ENCODE results near the gene CASTOR1. TPM values are rescaled to one million over a fixed set of nuclear protein-coding genes. Genes with fewer than 3 reads are reported as not detected.

Gene CASTOR1
- total RNA-seq, 1 donor from 2014 or later: 17.2 TPM

DNA sequence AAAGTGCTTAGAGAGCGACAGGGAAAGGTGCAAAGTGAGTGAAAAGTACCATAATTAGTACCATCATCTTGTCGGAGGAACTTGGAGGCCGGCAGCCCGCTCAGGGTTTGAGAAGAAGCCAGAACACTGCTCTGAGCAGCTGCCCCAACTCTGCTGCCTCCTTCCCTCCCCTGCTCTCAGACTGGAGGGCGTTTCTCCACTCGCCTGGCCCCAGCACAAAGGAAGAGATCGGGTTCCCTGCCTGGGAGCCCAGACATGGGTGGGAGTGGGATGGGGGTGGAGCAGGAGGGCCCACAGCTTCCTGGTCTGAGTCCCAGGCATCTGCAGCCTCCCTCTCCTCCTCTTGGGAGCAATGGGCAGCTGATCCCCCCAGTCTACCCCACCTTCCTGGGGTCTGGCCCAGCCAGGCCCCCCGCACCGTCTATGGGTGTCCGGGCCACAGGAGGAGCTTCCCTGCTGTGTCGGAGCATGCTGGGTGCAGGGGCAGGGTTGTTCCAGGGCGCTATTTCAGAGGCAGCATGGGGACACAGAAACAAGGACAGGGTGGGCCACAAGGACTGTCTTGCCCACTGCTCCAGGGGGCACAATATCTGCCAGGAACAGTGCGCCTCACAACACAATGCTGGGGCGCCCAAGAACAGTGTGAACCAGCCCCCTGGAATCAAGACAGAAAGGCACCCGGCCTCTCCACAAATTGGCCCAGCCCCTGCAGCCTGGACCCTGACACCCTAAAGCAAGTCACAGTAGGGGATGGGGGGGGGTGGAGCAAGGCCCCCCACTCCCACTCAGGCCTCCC is 47.5 kb downstream of the CASTOR1 start:
- peaks cover 17% of the 10 kb centered on the region for H3K27me3 Mint-ChIP-seq (ENCODE audit: unreplicated experiment)
- DNase-seq (ENCODE audit: low spot score): no peak
- no peaks in the 10 kb centered on the region for H3K9me3 Mint-ChIP-seq (ENCODE audit: unreplicated experiment)
- TF ChIP-seq, protein P1, sequence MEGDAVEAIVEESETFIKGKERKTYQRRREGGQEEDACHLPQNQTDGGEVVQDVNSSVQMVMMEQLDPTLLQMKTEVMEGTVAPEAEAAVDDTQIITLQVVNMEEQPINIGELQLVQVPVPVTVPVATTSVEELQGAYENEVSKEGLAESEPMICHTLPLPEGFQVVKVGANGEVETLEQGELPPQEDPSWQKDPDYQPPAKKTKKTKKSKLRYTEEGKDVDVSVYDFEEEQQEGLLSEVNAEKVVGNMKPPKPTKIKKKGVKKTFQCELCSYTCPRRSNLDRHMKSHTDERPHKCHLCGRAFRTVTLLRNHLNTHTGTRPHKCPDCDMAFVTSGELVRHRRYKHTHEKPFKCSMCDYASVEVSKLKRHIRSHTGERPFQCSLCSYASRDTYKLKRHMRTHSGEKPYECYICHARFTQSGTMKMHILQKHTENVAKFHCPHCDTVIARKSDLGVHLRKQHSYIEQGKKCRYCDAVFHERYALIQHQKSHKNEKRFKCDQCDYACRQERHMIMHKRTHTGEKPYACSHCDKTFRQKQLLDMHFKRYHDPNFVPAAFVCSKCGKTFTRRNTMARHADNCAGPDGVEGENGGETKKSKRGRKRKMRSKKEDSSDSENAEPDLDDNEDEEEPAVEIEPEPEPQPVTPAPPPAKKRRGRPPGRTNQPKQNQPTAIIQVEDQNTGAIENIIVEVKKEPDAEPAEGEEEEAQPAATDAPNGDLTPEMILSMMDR (IDR thresholded peaks at IDR 0.05; ENCODE audit: unreplicated experiment): no peak
- H3K27ac Mint-ChIP-seq (ENCODE audit: unreplicated experiment): no peak overlapping the region
- H3K36me3 Mint-ChIP-seq (ENCODE audit: low read depth, unreplicated experiment): no peaks in the 10 kb centered on the region
- H3K4me3 Mint-ChIP-seq (ENCODE audit: unreplicated experiment): no peak overlapping the region
- no peaks in the 10 kb centered on the region for H3K4me1 Mint-ChIP-seq (ENCODE audit: unreplicated experiment)

DNA sequence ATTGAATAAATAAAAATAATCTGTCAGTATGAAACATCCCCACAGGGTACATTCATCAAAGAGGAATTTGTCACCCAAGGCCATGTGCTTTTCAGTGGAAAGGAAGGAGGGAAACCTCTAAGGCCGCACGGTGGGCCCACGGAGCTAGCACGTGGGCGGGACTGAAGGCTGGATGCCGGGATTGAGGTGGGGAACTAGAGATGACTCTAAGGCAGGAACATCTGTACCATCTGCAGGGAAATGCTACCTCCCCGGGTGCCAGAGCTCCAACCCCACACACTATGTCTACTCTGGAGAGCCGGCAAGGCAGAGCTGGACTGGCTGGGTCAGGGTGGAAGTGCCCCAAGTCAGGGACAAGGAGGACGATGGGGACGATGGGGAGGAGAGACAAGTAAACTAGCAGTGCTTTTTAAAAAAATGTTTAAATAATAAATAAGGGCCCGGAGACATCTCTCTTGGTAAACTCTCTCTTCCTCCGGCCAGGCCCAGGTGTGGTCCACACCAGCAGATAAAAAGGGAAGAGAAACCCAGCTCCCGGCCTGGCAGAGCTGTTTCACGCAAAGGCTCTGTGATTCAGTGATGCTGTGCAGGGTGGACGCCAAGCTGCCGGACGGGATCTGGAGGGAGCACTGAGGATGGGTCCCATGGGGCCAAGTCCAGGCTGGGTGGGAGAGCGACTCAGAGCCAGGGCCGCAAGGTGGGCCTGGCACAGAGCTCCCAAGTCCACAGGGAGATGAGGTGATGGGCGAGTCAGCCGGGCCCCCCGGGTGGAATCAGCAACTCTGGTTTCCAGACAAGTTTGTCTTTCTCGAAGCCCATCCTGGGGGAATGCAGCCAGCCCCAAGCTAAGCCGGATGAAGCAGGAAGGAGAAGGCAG is 48.5 kb downstream of the CASTOR1 start:
- TF ChIP-seq, protein P1 (IDR thresholded peaks at IDR 0.05; ENCODE audit: unreplicated experiment): no peak
- DNase-seq (ENCODE audit: low spot score): no peak
- Mint-ChIP-seq H3K36me3 (ENCODE audit: low read depth, unreplicated experiment) (no peaks in the 10 kb centered on the region), H3K27me3 (ENCODE audit: unreplicated experiment) (peaks cover 16% of the 10 kb centered on the region), H3K4me3 (ENCODE audit: unreplicated experiment) (no peak overlapping the region), H3K27ac (ENCODE audit: unreplicated experiment) (no peak overlapping the region), H3K9me3 (ENCODE audit: unreplicated experiment) (no peaks in the 10 kb centered on the region), H3K4me1 (ENCODE audit: unreplicated experiment) (peaks cover 3% of the 10 kb centered on the region)

GRCh38 chr22:30239488-30240405 is 49.6 kb downstream of the CASTOR1 start:
- no peak for DNase-seq (ENCODE audit: low spot score)
- TF ChIP-seq, protein P1 (IDR thresholded peaks at IDR 0.05; ENCODE audit: unreplicated experiment): no peak
- peaks cover 3% of the 10 kb centered on the region for H3K4me1 Mint-ChIP-seq (ENCODE audit: unreplicated experiment)
- no peak overlapping the region for H3K4me3 Mint-ChIP-seq (ENCODE audit: unreplicated experiment)
- H3K27me3 Mint-ChIP-seq (ENCODE audit: unreplicated experiment): peaks cover 13% of the 10 kb centered on the region
- no peaks in the 10 kb centered on the region for H3K9me3 Mint-ChIP-seq (ENCODE audit: unreplicated experiment)
- no peaks in the 10 kb centered on the region for H3K36me3 Mint-ChIP-seq (ENCODE audit: low read depth, unreplicated experiment)
- no peak overlapping the region for H3K27ac Mint-ChIP-seq (ENCODE audit: unreplicated experiment)

DNA sequence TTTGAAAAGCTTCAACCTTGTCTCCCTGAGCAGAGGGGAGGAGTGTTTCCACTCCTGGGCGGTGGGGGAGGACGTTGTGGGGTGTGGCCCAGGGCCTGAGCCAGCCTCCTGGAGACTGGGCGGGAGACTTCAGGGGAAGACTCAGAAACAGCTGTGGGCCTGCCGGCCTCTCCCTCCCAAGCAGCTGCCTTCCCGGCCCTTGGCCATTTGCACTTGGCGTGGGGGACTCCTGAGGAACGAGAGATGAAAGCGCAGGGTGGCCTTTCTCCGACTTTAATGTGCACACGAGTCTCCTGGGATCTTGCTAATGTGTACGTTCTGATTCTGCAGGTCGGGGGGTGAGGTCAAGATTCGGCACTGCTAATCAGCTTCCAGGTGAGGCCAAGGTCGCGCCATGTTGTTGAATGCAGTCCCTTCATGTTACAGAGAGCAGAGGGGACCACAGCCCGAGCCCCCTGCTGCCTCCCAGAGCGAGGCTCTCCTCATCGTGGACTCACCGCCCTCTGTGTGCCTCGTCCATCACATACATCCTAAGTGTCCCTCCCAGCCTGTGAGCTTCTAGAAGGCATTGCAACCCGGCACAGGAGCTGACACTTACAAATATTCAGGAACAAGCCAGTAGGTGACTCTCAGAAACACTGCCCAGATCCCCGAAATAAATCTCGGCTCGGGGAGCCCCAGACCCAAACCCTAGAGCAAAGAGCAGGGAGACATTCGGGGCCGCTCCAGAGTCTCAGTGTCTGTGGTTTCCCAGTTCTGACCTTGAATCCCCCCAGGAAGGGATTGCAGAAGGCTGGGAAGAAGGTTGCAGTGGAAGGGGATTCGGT is 50.4 kb downstream of the CASTOR1 start:
- Mint-ChIP-seq H3K27me3 (ENCODE audit: unreplicated experiment) (peaks cover 9% of the 10 kb centered on the region), H3K36me3 (ENCODE audit: low read depth, unreplicated experiment) (no peaks in the 10 kb centered on the region), H3K4me3 (ENCODE audit: unreplicated experiment) (no peak overlapping the region), H3K4me1 (ENCODE audit: unreplicated experiment) (peaks cover 3% of the 10 kb centered on the region), H3K27ac (ENCODE audit: unreplicated experiment) (no peak overlapping the region), H3K9me3 (ENCODE audit: unreplicated experiment) (no peaks in the 10 kb centered on the region)
- no peak for DNase-seq (ENCODE audit: low spot score)
- TF ChIP-seq, protein P1 (IDR thresholded peaks at IDR 0.05; ENCODE audit: unreplicated experiment): no peak
